Hindlimb muscle (tissue), 1 donor: Measurements from ENCODE around the gene RAMP3. TPM values are rescaled to one million over a fixed set of nuclear protein-coding genes. Genes with fewer than 3 reads are reported as not detected.

ENCODE experiments used
- DNase-seq: peaks from one replicate; pipeline ENCODE4 v3.0.0-alpha.2; 2013
- polyA plus RNA-seq: library from polyadenylated mRNA; unstranded; fragments of 120-200 nt; gene quantifications from one replicate; pipeline ENCODE4 v1.2.1, GENCODE V29; 2013; ENCODE audit not compliant: insufficient read length

The RAMP3 gene
- polyA plus RNA-seq, 1 donor: 5.6 TPM

DNA sequence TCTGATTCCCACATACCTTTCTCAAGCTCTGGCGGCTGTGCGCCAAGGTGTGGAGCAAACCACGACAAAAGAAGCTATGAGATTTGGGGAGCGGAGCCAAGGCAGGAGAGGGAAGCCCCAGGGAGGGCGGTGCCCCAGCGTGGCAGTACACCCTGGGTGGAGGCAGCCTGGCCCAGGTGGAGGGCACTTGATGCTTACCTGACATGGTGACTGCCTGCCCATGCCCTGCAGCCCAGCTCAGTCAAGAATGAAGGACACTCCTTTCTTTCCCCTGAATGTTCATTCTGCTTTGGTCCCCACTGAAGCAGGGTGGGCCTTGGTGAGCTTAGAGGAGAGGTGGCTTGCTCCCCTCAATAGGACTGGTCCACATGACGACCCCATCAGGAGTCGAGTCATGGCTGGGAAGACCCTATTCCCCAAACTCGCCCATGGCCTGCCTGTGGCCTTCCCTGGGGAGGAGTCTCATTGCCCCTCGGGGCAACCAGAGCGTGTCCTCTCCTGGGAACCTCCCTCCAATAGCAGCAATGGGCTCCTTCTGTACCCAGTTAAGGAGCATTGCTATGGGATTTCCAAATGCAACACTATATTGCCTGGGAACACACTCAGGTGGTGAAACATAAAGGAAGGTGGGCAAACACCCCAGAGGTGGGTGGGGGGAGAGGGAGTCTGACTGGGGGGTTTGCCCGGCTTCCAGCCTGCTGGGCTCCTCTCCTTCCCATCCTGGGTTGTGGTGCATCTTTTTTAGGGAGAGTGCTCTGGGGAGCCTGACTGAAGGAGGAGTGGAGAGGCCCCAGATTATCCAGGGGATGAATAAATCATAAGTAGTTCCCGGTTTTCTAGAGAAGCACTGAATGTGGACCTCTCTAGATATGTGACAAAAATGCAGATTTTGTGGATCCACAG, 22.7 kb downstream of the RAMP3 start:
- DNase-seq: no peak

- DNase-seq: no peak
Measured at GRCh38 chr7:45181286-45181960, 23.8 kb downstream of the RAMP3 start.

- DNase-seq: no peak
Measured at GRCh38 chr7:45181991-45182855, 24.6 kb downstream of the RAMP3 start.

DNA sequence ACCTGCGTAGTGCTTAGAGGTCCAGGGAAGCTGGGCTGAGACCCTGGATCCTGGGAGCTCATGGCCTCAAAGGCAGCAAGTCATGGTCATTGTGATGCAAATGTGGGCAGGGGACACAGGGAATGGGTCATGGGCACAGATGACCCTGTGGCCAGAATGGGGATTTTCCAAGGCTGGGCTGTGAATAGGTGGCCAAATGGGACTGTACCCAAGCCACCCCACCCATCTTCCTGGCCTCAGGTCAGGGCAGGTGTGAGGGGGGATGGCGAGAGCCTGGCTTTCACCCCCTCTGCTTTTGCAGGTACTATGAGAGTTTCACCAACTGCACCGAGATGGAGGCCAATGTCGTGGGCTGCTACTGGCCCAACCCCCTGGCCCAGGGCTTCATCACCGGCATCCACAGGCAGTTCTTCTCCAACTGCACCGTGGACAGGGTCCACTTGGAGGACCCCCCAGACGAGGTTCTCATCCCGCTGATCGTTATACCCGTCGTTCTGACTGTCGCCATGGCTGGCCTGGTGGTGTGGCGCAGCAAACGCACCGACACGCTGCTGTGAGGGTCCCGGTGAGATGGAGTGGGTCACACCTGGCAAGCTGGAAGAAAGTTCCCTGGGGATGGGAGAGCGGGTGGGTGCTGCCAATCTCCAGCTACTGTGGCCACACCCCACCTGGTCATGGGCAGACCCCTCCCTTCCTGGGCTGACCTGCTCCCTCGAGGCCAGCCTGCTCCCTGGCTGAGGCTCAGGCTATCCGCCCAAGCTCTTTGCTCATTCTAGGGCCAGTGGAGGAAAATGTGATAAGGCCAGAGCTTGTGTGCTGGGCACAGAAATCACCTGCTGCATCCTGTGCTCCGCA, 25.5 kb downstream of the RAMP3 start:
- DNase-seq: no peak

DNA sequence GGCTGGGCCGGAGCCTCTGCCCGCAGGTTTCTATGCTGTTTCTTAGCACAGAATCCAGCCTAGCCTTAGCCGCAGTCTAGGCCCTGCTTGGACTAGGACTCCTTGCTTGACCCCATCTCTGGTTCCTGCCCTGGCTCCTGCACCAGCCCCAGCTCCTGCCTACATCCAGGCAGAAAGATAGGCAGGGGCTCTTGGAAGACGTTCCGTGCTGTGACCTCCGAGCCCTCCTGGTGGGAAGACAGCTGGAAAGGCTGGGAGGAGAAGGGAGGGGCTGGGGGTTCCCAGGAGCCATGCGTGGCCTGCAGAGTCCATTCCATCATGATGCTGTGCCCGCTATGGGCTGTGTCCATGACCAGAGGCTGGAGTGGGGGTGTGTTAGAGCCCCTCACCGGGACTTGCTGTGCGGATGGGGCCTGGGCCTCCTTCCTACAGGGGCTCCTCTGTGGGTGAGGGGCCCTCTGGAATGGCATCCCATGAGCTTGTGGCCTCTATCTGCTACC, 26.2 kb downstream of the RAMP3 start:
- DNase-seq: no peak

DNA sequence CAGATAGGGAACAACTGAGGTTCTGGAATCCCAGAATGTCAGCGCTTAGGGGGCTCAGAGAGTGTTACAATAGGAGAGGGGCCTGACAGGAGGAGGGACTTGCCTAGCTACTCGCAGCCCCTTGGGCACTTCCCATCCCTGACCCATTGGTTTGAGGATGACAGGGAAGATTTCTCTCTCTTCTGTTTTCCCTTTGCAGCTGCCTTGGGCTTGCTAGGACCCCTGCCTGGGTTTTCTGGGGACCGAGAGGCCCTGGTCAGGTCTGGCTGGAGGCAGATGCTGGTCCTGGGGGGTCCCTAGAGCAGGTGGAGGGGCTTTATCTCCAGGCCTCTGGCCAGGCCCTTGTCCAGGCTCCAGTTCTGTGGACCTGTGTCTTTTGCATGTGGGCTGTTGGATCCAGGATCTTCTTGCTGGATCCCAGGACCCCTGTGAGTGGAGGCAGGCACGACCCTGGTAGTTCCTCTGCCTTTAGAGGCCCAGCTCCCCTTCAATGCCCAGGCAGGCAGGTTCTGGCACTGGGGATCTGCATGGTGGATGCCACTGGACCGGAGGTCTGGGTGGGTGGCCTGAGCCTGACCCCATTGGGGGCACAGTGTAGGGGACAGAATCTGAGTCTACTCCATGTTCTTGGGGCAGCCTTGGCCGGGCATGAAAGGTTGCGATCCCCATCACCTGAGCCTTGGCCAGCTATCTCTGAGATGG, 26.9 kb downstream of the RAMP3 start:
- DNase-seq: no peak

DNA sequence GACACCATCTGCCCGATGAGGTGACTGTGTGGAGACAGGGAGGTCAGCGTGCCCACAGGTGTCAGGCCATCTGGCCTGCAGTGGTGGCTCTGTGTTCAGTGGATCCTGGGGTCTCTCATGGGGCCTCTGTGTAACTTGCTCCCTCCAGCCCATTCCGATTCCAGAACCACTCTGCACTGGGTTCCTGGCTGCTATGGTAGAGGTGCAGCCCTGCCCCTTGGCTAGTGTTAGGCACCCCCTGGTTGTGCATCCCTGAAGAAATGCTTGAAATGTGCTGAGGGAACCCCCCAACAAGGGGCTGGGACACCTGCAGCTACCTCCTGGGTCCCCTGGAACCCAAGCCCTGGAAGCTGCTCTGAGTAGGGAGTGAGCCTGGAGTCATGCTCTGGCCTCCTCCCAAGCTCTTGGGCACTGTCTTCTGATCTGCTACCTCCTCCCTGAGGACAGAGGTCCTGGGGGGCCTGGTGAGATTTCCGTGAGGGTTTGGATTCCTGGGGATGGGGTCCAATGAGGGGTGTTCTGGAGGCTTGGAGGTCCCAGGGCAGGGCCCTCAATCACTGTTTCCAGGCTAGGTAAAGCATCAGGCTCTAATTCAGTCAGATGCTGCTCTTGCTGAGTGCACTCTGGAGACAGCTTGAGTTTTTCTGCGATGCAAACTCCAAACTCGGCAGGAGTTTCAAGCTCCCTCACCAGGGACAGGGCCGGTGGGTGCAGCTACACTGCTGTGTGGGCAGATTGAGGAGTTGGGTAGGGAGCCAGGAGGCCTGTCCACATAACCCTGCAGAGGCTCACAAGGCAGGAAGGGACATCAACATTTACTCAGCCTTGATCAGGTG, 27.7 kb downstream of the RAMP3 start:
- no peak for DNase-seq

DNA sequence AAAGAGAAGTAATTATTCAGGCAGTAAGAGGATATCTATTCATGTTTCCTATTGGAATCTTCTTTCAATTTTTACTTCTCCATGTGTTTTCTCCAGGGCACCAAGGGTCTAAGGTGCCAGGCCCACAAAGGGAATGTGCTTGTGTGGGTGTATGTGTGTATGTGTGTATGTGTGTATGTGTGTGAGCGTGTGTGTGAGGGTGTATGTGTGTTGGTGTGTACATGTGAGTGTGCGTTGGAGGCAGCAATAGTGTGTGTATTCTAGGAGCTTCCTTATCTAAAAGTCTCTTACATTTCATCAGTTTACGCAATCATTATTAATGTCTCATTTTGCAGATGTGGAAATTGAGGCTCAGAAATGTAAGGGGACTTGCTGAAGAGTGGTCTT, 28.3 kb downstream of the RAMP3 start:
- DNase-seq: no peak

DNA sequence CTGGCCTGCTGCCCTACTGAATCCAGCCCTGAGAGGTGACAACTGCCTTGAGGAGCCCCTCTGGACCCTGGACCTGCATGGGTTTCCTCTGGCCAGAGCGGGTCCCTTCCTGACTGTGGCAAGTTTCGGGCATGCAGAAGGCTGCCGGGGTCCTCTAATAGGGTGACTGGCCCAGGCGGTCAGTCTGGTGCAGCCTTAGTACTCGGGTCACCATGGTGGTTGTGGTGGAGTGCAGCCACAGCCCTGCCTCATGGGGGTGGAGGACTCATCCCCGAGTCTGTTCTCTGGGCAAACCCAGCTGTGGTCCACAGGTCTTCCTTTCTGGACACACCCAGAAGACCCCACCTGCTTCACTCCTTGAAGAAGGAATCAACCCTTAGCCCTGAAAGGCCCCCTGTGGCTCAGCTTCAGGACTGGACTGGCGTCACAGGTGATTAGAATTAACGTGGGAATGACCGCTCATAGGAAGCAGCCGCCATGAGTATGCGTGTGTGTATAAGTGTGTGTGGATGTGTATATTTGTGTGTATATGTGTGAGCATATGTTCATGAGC, 28.7 kb downstream of the RAMP3 start:
- no peak for DNase-seq

GRCh38 chr7:45187089-45187945, 29.7 kb downstream of the RAMP3 start:
- no peak for DNase-seq

DNA sequence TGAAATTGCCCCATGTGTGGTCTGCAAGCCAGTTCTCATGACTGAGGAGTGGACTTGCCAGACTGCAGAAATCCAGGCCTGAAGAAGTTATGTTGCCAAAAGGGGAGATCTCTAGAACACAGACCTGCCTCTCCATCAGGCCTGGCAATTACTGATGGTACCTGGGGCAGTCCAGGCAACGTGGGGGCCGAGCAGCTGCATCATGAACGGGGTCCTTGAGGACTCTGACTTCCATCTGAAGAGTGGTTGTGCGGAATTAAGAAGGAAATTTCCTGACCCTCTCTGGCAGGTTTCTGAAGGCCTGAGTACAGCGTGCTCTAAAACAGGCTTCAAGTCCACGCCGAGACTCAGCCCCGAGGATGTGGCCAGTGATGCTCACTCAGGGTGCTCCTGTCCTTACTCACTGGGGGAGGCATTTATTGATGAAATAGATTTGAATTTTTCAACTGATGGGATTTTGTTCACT, 30.4 kb downstream of the RAMP3 start:
- no peak for DNase-seq

GRCh38 chr7:45188736-45189135, 31.1 kb downstream of the RAMP3 start:
- DNase-seq: no peak

GRCh38 chr7:45189151-45189970, 31.8 kb downstream of the RAMP3 start:
- DNase-seq: no peak

- DNase-seq: no peak
Measured at GRCh38 chr7:45190406-45191165, 33.0 kb downstream of the RAMP3 start.

DNA sequence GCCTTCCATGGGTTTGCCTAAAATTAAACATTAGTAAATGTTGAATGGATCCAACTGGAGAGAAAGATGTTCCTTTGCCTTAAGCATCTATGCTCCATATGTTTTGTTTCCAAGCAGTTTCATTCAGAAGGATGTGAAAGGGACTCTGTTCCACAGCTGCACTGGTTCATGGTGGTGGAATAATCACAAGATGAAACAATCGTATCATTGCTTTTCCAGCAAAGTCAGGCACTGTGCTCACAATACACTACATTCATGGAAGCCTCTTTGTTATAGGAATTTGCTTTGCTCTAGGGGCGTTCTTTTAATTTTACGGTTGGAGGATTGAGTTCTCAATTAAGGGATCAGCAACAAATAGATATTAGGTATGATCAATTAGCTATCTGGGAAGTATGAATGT, 33.8 kb downstream of the RAMP3 start:
- DNase-seq: no peak

DNA sequence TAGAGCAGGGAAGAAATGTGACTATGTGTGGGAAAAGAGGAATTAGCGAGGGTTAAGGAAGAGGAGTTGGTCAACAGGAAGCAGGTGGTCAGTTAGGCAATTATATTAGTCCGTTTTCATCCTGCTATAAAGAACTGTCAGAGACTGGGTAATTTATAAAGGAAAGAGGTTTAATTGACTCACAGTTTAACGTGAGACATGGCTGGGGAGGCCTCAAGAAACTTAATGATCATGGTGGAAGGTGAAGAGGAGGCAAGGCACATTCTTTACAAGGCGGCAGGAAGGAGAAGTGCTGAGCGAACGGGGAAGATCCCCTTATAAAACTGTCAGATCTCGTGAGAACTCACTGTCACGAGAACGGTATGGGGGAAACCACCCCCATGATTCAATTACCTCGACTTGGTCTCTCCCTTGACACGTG, 35.0 kb downstream of the RAMP3 start:
- no peak for DNase-seq

- DNase-seq: peak; percentile 35
Measured at GRCh38 chr7:45193828-45194227, 36.2 kb downstream of the RAMP3 start.
